Measurements from ENCODE around the gene BANF2. TPM values are rescaled to one million over a fixed set of nuclear protein-coding genes. Genes with fewer than 3 reads are reported as not detected.

The BANF2 gene
- total and polyA plus RNA-seq, 2 of the 8 experiments (the other 6 are each of a cell fraction or from before 2014, with no cell fraction given), result not detected

- Histone ChIP-seq H3K79me1 (ENCODE audit: low read depth, low read length) (no peaks in the 10 kb centered on the region), H2BK15ac (ENCODE audit: low read length) (no peak overlapping the region), H4K20me1 (replicated peaks in 1 of 2; ENCODE audit: control insufficient read depth in 1 of 2, insufficient read depth in 2 of 2, low read length in 2 of 2) (no peaks in the 10 kb centered on the region), H2BK120ac (replicated peaks; ENCODE audit: low read depth, low read length) (no peak overlapping the region), H2BK12ac (ENCODE audit: low read depth, low read length) (no peak overlapping the region), H3K23me2 (ENCODE audit: low read depth, low read length) (no peaks in the 10 kb centered on the region), H3K23ac (ENCODE audit: insufficient read length) (no peak overlapping the region), H3K4me1 (replicated peaks in 1 of 4; ENCODE audit: control insufficient read depth in 3 of 4, insufficient read depth in 4 of 4, low read length in 3 of 4) (peaks cover 0 to 3% (median 1%) of the 10 kb centered on the region in 4 experiments; a peak in 3 of 7 replicates), H3K9me3 (ENCODE audit: insufficient read depth in 2 of 2, low read depth in 1 of 2, low read length in 1 of 2) (peaks cover 4 to 11% of the 10 kb centered on the region in 2 experiments; a peak in 2 of 4 replicates), H3K9ac (replicated peaks in 1 of 4; ENCODE audit: extremely low read depth in 1 of 4, low read depth in 3 of 4, low read length in 3 of 4) (no peak overlapping the region), H3K27ac (ENCODE audit: low read depth, low read length) (no peak overlapping the region), H3K79me2 (ENCODE audit: control insufficient read depth in 1 of 2, insufficient read depth in 2 of 2, low read length in 2 of 2) (no peaks in the 10 kb centered on the region), H3K4me2 (ENCODE audit: insufficient read depth in 1 of 2, low read depth in 2 of 2, low read length in 2 of 2) (no peak overlapping the region), H3K18ac (ENCODE audit: extremely low read depth, low read length) (no peak overlapping the region), H4K8ac (ENCODE audit: extremely low read depth, insufficient read depth, low read length) (no peak overlapping the region), H2AFZ (ENCODE audit: low read length) (no peak overlapping the region), H4K5ac (ENCODE audit: insufficient read length, low read depth, low read length) (no peak overlapping the region), H4K91ac (replicated peaks; ENCODE audit: insufficient read length, low read length) (no peak overlapping the region), H2BK20ac (ENCODE audit: low read length) (no peak overlapping the region), H3K14ac (ENCODE audit: insufficient read length) (no peak overlapping the region), H2BK5ac (ENCODE audit: low read depth, low read length) (no peak overlapping the region), H3K56ac (replicated peaks; ENCODE audit: insufficient read length, low read depth, low read length) (no peak overlapping the region), H3K4me3 (ENCODE audit: extremely low read depth in 1 of 4, insufficient read depth in 2 of 4, low read depth in 3 of 4, low read length in 4 of 4) (no peak overlapping the region), H3K27me3 (replicated peaks in 1 of 4; ENCODE audit: control insufficient read depth in 3 of 4, extremely low read depth in 1 of 4, insufficient read depth in 3 of 4, low read length in 3 of 4) (no peaks in the 10 kb centered on the region), H3K4ac (replicated peaks; ENCODE audit: insufficient read length, low read depth, low read length) (no peak overlapping the region), H2AK5ac (ENCODE audit: low read depth, low read length) (no peak overlapping the region), H3K36me3 (ENCODE audit: control insufficient read depth in 2 of 4, insufficient read depth in 4 of 4, low read length in 3 of 4) (no peaks in the 10 kb centered on the region)
- WGBS, 2 experiments (ENCODE audit: extremely low coverage in 1 of 2, insufficient coverage in 1 of 2, insufficient read length in 1 of 2, insufficient replicate concordance in 2 of 2, low coverage in 1 of 2, low lambda C conversion rate in 2 of 2, missing lambda C conversion rate in 1 of 2), result 44% methylated on average over 3 of the region's 3 CpGs; no CpG with 5 or more reads in 1 of the 2 experiments
- ChIA-PET POLR2A (ENCODE audit: partially characterized antibody) (no interaction called here), CTCF (ENCODE audit: partially characterized antibody) (no interaction called here)
- DNase-seq (ENCODE audit: low read depth in 1 of 2, low spot score in 2 of 2) (no peak), FAIRE-seq (no peak)
- TF ChIP-seq RAD21 (IDR thresholded peaks at IDR 0.05 in 1 of 2, conservative IDR thresholded peaks at IDR 0.05 in 1 of 2; ENCODE audit: low read depth in 2 of 2, low read length in 2 of 2), result no peak
- TF ChIP-seq CEBPB (IDR thresholded peaks at IDR 0.05; ENCODE audit: low read depth, low read length), result no peak
- no peak for TF ChIP-seq SIX5 (IDR thresholded peaks at IDR 0.05; ENCODE audit: low read depth, low read length)
These were observed 83.0 kb downstream of the BANF2 start for GRCh38 chr20:17782768-17783167.
